GM13976 (cell line): ENCODE results near the gene RPS27L.
"Not testable (repeated sequence)": the region's sequence is repeated elsewhere in the genome, so short reads cannot be mapped to it uniquely, and the experiment has no call there.

Experiments used
- DNase-seq: peaks from one replicate; pipeline ENCODE4 v3.0.0; 2012; ENCODE audit warnings: low spot score
- in situ Hi-C: fragments of 300-500 bp; cut with MboI; formaldehyde crosslinking; loops from one replicate; pipeline ENCODE4 v1.12.0; 2022; ENCODE audit warnings: low sequenced_read_pairs, mixed read lengths, inconsistent platforms; ENCODE audit not compliant: unreplicated experiment
- TF ChIP-seq, protein P1 (sequence below): IDR thresholded peaks from 2 replicates; pipeline ENCODE4 v1.5.1; 2012; ENCODE audit warnings: borderline replicate concordance, mild to moderate bottlenecking; ENCODE audit not compliant: insufficient read depth; ENCODE audit errors: extremely low read depth, missing control alignments, control extremely low read depth

RPS27L gene

DNA sequence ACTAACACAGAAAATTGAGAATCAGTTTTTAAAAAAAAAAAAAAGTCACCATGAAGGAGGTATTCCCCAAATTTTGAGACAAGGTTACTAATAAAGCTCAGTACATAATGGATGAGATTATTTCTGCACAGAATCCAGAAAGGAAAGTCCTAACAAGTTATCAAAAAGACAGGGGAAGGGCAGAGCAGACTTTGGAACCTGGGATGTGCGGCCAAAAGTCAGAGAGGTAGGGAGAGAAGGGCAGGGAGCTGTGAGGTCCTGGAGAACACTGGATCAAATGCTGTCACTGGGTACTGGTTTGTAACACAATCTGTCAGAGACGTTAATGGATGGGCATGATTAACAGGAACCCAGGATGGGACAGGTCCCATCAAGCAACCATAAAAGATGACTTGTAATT lies 47.8 kb downstream of the RPS27L start:
- in situ Hi-C loops, result no loop called here
- no peak for DNase-seq
- TF ChIP-seq, protein P1, sequence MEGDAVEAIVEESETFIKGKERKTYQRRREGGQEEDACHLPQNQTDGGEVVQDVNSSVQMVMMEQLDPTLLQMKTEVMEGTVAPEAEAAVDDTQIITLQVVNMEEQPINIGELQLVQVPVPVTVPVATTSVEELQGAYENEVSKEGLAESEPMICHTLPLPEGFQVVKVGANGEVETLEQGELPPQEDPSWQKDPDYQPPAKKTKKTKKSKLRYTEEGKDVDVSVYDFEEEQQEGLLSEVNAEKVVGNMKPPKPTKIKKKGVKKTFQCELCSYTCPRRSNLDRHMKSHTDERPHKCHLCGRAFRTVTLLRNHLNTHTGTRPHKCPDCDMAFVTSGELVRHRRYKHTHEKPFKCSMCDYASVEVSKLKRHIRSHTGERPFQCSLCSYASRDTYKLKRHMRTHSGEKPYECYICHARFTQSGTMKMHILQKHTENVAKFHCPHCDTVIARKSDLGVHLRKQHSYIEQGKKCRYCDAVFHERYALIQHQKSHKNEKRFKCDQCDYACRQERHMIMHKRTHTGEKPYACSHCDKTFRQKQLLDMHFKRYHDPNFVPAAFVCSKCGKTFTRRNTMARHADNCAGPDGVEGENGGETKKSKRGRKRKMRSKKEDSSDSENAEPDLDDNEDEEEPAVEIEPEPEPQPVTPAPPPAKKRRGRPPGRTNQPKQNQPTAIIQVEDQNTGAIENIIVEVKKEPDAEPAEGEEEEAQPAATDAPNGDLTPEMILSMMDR, result no peak

DNA sequence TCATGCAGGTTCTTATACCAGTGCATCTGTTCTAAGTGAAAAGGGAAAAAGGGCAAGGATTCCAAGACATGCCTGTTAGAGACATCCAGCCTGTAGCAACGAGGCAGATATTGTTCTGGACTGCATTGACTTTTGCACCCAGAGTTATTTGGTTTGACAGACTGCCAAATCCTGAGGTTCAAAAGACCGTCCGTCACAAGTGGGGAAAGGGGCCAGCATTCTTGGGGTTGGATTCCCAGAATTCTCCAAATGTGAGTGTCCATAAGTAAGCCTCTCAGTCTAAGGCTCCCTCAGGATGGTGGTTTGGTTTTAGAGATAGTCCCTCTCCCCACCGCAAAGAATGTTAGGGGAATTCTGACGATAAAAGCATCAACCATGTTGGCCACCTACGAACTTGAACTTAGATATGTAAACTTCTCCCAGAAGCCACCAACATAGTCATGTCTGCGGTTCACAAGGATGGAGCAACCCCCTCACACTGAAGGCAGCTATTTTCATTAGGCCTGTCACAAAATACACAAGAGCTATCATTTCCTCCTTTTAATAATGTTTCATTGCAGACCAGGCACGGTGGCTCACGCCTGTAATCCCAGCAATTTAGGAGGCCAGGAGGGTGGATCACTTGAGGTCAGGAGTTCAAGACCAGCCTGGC lies 49.3 kb downstream of the RPS27L start:
- in situ Hi-C loops, result no loop called here
- TF ChIP-seq, protein P1, result no peak
- DNase-seq, result no peak

DNA sequence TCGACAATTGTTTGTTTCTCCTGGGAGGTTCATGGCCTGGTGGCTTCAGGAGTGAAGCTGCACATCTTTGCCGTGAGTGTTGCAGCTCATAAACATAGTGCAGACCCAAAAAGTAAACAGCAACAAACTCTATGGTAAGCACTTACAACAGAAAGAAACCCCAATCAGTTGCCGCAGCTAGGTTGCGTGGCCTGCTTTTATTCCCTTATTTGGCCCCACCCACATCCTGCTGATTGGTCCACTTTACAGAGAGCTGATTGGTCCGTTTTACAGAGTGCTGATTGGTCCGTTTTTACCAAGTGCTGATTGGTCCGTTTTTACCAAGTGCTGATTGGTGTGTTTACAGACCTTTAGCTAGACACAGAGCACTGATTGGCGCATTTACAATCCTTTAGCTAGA lies 51.9 kb downstream of the RPS27L start:
- DNase-seq, in situ Hi-C loops: not testable (repeated sequence)

DNA sequence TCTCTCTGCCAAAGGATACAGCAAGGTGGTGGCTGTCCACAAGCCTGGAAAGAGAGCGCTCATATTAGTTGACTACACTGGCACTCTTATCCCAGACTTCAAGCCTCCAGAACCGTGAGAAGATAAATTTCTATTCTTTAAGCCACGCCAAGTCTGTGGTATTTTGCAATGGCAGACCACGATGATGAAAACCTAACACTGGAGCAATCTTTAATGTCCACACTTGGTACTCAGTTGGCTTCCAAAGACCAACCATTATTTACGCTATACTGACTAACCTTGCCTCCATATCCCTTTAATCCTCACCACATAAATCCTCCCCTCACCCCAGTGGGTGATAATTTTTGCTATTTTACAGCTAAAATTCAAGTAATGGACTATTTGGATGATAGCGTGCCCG lies 52.5 kb downstream of the RPS27L start:
- TF ChIP-seq, protein P1, result no peak
- in situ Hi-C loops, result no loop called here
- no peak for DNase-seq

DNA sequence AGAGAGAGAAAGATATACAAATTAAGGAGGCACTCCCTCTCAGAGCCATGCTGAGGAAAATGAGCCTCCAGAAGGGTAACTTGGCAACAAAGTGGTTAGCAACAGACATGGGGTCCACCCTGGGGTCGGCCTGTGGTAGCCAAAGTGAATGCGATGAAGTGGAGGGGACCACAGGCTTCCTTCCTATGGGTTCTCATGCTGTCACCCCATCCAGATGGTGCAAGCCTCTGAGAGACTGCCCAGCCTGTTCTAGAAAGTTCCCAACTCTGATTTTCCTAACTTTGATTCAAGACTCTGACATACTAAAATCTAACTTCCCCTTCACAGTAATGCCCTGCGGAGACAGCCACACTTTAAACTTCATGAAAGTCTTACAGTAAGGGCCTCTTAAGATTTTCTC lies 53.9 kb downstream of the RPS27L start:
- no peak for DNase-seq
- TF ChIP-seq, protein P1, result no peak
- in situ Hi-C loops, result no loop called here

DNA sequence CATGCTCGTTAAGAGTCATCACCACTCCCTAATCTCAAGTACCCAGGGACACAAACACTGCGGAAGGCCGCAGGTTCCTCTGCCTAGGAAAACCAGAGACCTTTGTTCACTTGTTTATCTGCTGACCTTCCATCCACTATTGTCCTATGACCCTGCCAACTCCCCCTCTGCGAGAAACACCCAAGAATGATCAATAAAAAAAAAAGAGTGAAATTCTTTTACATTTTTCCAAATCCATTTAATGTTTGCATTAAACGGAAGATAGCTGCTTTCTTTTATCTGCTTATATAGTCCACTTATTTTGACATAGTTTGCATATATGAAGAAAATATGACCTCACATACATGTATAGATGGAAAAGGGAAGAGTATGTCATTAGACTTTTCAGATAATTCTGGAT lies 57.7 kb downstream of the RPS27L start:
- DNase-seq, in situ Hi-C loops: not testable (repeated sequence)

DNA sequence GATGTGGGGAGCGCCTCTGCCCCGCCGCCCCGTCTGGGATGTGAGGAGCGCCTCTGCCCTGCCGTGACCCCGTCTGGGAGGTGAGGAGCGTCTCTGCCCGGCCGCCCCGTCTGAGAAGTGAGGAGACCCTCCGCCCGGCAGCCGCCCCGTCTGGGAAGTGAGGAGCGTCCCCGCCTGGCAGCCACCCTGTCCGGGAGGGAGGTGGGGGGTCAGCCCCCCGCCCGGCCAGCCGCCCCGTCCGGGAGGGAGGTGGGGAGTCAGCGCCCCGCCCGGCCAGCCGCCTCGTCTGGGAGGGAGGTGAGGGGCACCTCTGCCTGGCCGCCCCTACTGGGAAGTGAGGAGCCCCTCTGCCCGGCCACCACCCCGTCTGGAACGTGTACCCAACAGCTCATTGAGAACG lies 58.4 kb downstream of the RPS27L start:
- DNase-seq, in situ Hi-C loops: not testable (repeated sequence)
